GM12801 (cell line): ENCODE data around the gene FEM1B.

ENCODE experiments used
- CTCF ChIP-seq: IDR thresholded peaks from one replicate; pipeline ENCODE4 v1.5.1; 2011; ENCODE audit warnings: control low read depth; ENCODE audit not compliant: insufficient read length; ENCODE audit errors: extremely low read depth

FEM1B gene

GRCh38 chr15:68274201-68274848, 3.2 kb upstream of the FEM1B start:
- TF ChIP-seq CTCF: no peak

- no peak for TF ChIP-seq CTCF
Measured at GRCh38 chr15:68275165-68275746, 2.3 kb upstream of the FEM1B start.

- TF ChIP-seq CTCF: no peak
Measured at GRCh38 chr15:68276668-68277067, 877 bp upstream of the FEM1B start.

GRCh38 chr15:68277131-68277602, 378 bp upstream of the FEM1B start:
- TF ChIP-seq CTCF: no peak

GRCh38 chr15:68278345-68278594, 725 bp downstream of the FEM1B start:
- TF ChIP-seq CTCF: no peak

GRCh38 chr15:68278595-68279405, 1.3 kb downstream of the FEM1B start:
- TF ChIP-seq CTCF: no peak

- TF ChIP-seq CTCF: no peak
Measured at GRCh38 chr15:68279779-68280753, 2.5 kb downstream of the FEM1B start.
